Uterus (tissue), 4 donors: ENCODE data around the gene TMEM89. TPM values are rescaled to one million over a fixed set of nuclear protein-coding genes. Genes with fewer than 3 reads are reported as not detected.

Experiments
- DNase-seq, 2 donors: peaks; one replicate each; pipeline ENCODE4 v3.0.0-alpha.2; 2019 to 2020
- H3K27ac ChIP-seq, 2 donors: fragments of 200-600 bp; sonication (generic); 1 replicate in 1 of 2; 2 replicates in 1 of 2; pipeline ENCODE4 v1.5.1; 2016 to 2018
- H3K27me3 ChIP-seq, 2 donors: fragments of 200-600 bp; sonication (generic); one replicate each; pipeline ENCODE4 v1.5.1; 2018 to 2019; ENCODE audit warnings: control low read depth in 1 of 2
- H3K36me3 ChIP-seq, 2 donors: fragments of 200-600 bp; sonication (generic); one replicate each; pipeline ENCODE4 v1.5.1; 2019; ENCODE audit warnings: control low read depth in 1 of 2
- H3K4me1 ChIP-seq, 2 donors: fragments of 200-600 bp; sonication (generic); one replicate each; pipeline ENCODE4 v1.5.1; 2018 to 2019; ENCODE audit warnings: control low read depth in 1 of 2
- H3K4me3 ChIP-seq, 2 donors: fragments of 200-600 bp; sonication (generic); 1 replicate in 1 of 2; 2 replicates in 1 of 2; pipeline ENCODE4 v1.5.1; 2018 to 2019; ENCODE audit warnings: mild to moderate bottlenecking in 1 of 2
- H3K9me3 ChIP-seq, 2 donors: fragments of 200-600 bp; sonication (generic); one replicate each; pipeline ENCODE4 v1.5.1; 2019; ENCODE audit warnings: control low read depth in 1 of 2
- POLR2A ChIP-seq, 2 donors: fragments of 450-650 bp; IDR thresholded peaks; one replicate each; pipeline ENCODE4 v1.6.1; 2016; ENCODE audit warnings: antibody characterized with exemption in 2 of 2, mild to moderate bottlenecking in 1 of 2, moderate library complexity in 1 of 2
- intact Hi-C: fragments of 100-400 bp; cut with DNase I; formaldehyde crosslinking; loops from one replicate; pipeline ENCODE4 v1.15.1; 2023; ENCODE audit warnings: low total_unique reads
- total RNA-seq, 4 donors: library from RNA; depleted of rRNA in 3 of 4; stranded (reverse); fragments of >200 nt in 3 of 4; gene quantifications; one replicate each; pipeline versions ENCODE4 v1.1.0 to v1.2.4, GENCODE V29; 2014 to 2023
- TF ChIP-seq, protein P1 (sequence below), 4 experiments: fragments of 200-600 bp in 2 of 4; fragments of 450-650 bp in 2 of 4; sonication (generic) in 2 of 4; IDR thresholded peaks; one replicate each; pipeline ENCODE4 v1.5.1; 2016 to 2019; ENCODE audit warnings: antibody characterized with exemption in 4 of 4, mild to moderate bottlenecking in 2 of 4, moderate library complexity in 1 of 4
- donor health status: DM: yes; HTN: yes; CAD: no.

TMEM89 gene
- total RNA-seq, 4 donors from 2014 or later, result not detected

GRCh38 chr3:48614044-48614443 lies 7.5 kb downstream of the TMEM89 start:
- TF ChIP-seq, protein P1, sequence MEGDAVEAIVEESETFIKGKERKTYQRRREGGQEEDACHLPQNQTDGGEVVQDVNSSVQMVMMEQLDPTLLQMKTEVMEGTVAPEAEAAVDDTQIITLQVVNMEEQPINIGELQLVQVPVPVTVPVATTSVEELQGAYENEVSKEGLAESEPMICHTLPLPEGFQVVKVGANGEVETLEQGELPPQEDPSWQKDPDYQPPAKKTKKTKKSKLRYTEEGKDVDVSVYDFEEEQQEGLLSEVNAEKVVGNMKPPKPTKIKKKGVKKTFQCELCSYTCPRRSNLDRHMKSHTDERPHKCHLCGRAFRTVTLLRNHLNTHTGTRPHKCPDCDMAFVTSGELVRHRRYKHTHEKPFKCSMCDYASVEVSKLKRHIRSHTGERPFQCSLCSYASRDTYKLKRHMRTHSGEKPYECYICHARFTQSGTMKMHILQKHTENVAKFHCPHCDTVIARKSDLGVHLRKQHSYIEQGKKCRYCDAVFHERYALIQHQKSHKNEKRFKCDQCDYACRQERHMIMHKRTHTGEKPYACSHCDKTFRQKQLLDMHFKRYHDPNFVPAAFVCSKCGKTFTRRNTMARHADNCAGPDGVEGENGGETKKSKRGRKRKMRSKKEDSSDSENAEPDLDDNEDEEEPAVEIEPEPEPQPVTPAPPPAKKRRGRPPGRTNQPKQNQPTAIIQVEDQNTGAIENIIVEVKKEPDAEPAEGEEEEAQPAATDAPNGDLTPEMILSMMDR (IDR thresholded peaks at IDR 0.05), result no peak
- TF ChIP-seq POLR2A (IDR thresholded peaks at IDR 0.05), result no peak
- Histone ChIP-seq H3K4me3 (no peak overlapping the region), H3K27me3 (no peaks in the 10 kb centered on the region), H3K4me1 (no peaks in the 10 kb centered on the region), H3K9me3 (no peaks in the 10 kb centered on the region), H3K27ac (no peak overlapping the region), H3K36me3 (no peaks in the 10 kb centered on the region)
- intact Hi-C loops, result no loop called here
- DNase-seq, result no peak

GRCh38 chr3:48612309-48612708 lies 9.3 kb downstream of the TMEM89 start:
- Histone ChIP-seq H3K4me1 (no peaks in the 10 kb centered on the region), H3K9me3 (no peaks in the 10 kb centered on the region), H3K27ac (no peak overlapping the region), H3K36me3 (no peaks in the 10 kb centered on the region), H3K4me3 (no peak overlapping the region), H3K27me3 (no peaks in the 10 kb centered on the region)
- intact Hi-C loops, result no loop called here
- no peak for DNase-seq
- no peak for TF ChIP-seq POLR2A (IDR thresholded peaks at IDR 0.05)
- TF ChIP-seq, protein P1 (IDR thresholded peaks at IDR 0.05), result no peak

- TF ChIP-seq, protein P1 (IDR thresholded peaks at IDR 0.05), result peak; percentile 83 to 98 (median 90)
- TF ChIP-seq POLR2A (IDR thresholded peaks at IDR 0.05), result peak; percentile 82 to 89
- intact Hi-C loops, result no loop called here
- H3K36me3 ChIP-seq, result no peaks in the 10 kb centered on the region
- no peaks in the 10 kb centered on the region for H3K9me3 ChIP-seq
- no peaks in the 10 kb centered on the region for H3K4me1 ChIP-seq
- no peaks in the 10 kb centered on the region for H3K27me3 ChIP-seq
- peak; percentile 88 to 94 for DNase-seq
- peak within 1 kb of the TSS; percentile 59 to 87 for H3K4me3 ChIP-seq
- peak within 1 kb of the TSS; percentile 79 to 90 for H3K27ac ChIP-seq
These were observed 12.2 kb downstream of the TMEM89 start, which contains the start of gene UQCRC1 for GRCh38 chr3:48609088-48610005. Gene UQCRC1 (minus strand): TSS chr3:48609646. CDS start chr3:48609620, 26 bp downstream.

GRCh38 chr3:48607519-48607918 lies 14.1 kb downstream of the TMEM89 start:
- intact Hi-C loops, result no loop called here
- no peak overlapping the region for H3K4me3 ChIP-seq
- H3K27ac ChIP-seq, result no peak overlapping the region
- DNase-seq, result no peak
- TF ChIP-seq POLR2A (IDR thresholded peaks at IDR 0.05), result no peak
- no peaks in the 10 kb centered on the region for H3K4me1 ChIP-seq
- no peaks in the 10 kb centered on the region for H3K27me3 ChIP-seq
- no peaks in the 10 kb centered on the region for H3K36me3 ChIP-seq
- H3K9me3 ChIP-seq, result no peaks in the 10 kb centered on the region

GRCh38 chr3:48601622-48601994 lies 20.0 kb downstream of the TMEM89 start:
- Histone ChIP-seq H3K4me3 (no peak overlapping the region), H3K4me1 (peaks cover 6 to 19% of the 10 kb centered on the region in 2 donors), H3K36me3 (no peaks in the 10 kb centered on the region), H3K27me3 (no peaks in the 10 kb centered on the region), H3K27ac (no peak overlapping the region), H3K9me3 (no peaks in the 10 kb centered on the region)
- intact Hi-C loops, result no loop called here
- TF ChIP-seq, protein P1 (IDR thresholded peaks at IDR 0.05), result no peak
- TF ChIP-seq POLR2A (IDR thresholded peaks at IDR 0.05), result no peak
- no peak for DNase-seq
